AG04450 (cell line): Measurements from ENCODE around the gene CARD18. TPM values are rescaled to one million over a fixed set of nuclear protein-coding genes. Genes with fewer than 3 reads are reported as not detected.

Experiments used
- CTCF ChIA-PET: fragments of 300-600, 350-600 bp; formaldehyde crosslinking; extraction: SDS; loops from one replicate; lab custom pipeline; 2022; ENCODE audit warnings: antibody characterized with exemption, inconsistent platforms; lab: Charles Lee
- POLR2A ChIA-PET: fragments of 350-600 bp; formaldehyde crosslinking; extraction: SDS; loops from one replicate; lab custom pipeline; 2021; ENCODE audit warnings: antibody characterized with exemption, inconsistent platforms; lab: Yijun Ruan, JAX
- DNase-seq: peaks from one replicate; pipeline ENCODE4 v3.0.0-alpha.2; 2011; ENCODE audit warnings: low read depth, low spot score
- H3K27ac ChIP-seq: one replicate; pipeline ENCODE4 v1.5.1; 2012; ENCODE audit warnings: low read depth, low read length, control low read depth
- H3K27me3 ChIP-seq: one replicate; pipeline ENCODE4 v1.6.0; 2012; ENCODE audit warnings: low read length; ENCODE audit not compliant: control insufficient read depth, insufficient read depth
- H3K4me3 ChIP-seq: 2 replicates; pipeline ENCODE4 v1.5.1; 2011; ENCODE audit warnings: mild to moderate bottlenecking, low read depth, low read length, control low read depth
- H3K9me3 ChIP-seq: 2 replicates; pipeline ENCODE4 v1.5.1; 2012; ENCODE audit warnings: low read length; ENCODE audit not compliant: control insufficient read depth, insufficient read depth
- CTCF ChIP-seq: IDR thresholded peaks from 2 replicates; pipeline ENCODE4 v1.5.1; 2011; ENCODE audit warnings: low read depth, low read length, control low read depth, inconsistent platforms
- polyA plus RNA-seq: library from polyadenylated mRNA; depleted of rRNA; stranded (reverse); fragments of >200 nt; gene quantifications from 2 replicates; pipeline ENCODE4 v1.2.3, GENCODE V29; 2011

CARD18 gene
- polyA plus RNA-seq, 1 experiment: not detected

GRCh38 chr11:105153392-105153791 is 13.8 kb upstream of the CARD18 start:
- no peaks in the 10 kb centered on the region for H3K27me3 ChIP-seq
- POLR2A ChIA-PET: no interaction called here

DNA sequence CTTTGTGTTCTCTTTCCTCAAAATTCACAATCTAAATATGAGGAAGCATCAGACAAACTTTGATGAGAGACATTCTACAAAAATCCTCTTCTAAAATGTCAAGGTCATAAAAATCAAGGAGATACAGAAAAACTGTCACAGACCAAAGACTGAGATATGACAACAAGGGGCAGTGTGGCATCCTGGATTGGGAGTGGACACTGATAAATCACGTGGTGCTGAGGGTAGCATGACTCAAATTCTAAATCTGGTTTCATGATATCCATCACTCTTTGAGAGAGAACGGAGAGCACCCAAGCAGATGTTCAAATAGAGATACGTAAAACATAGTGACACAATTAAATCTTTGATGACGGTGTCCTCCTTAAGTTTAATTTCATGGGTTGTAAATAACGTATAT is 13.0 kb upstream of the CARD18 start:
- H3K9me3 ChIP-seq: no peaks in the 10 kb centered on the region
- TF ChIP-seq CTCF: no peak
- ChIA-PET CTCF (no interaction called here), POLR2A (no interaction called here)
- DNase-seq: no peak
- H3K27me3 ChIP-seq: no peaks in the 10 kb centered on the region
- no peak overlapping the region for H3K27ac ChIP-seq
- H3K4me3 ChIP-seq: no peak overlapping the region

More at GRCh38 chr11:105153392-105153791, 13.8 kb upstream of the CARD18 start:
- no peak for DNase-seq
- CTCF ChIA-PET: no interaction called here
- no peak for TF ChIP-seq CTCF
- Histone ChIP-seq H3K27ac (no peak overlapping the region), H3K9me3 (no peaks in the 10 kb centered on the region), H3K4me3 (no peak overlapping the region)

DNA sequence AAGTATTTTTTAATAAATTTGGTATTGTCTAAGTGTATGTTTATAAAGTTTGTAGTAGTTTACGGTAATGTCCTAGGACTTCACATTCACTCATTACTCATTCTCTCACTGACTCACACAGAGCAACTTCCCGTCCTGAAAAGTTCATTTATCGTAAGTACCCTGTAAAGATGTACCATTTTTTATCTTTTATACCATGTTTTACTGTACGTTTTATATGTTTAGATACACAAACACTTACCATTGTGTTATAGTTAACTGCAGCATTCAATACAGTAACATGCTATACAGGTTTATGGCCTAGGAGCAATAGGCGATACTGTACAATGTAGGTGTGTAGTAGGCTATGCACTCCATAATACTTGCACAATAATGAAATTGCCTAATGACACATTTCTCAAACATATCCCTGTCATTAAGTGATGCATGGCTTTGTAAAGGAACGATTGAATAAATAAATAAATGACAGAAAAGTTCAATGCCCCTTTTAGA is 12.5 kb upstream of the CARD18 start:
- Histone ChIP-seq H3K27me3 (no peaks in the 10 kb centered on the region), H3K4me3 (no peak overlapping the region), H3K27ac (no peak overlapping the region), H3K9me3 (no peaks in the 10 kb centered on the region)
- POLR2A ChIA-PET: no interaction called here
- no peak for TF ChIP-seq CTCF
- CTCF ChIA-PET: no interaction called here
- DNase-seq: no peak

GRCh38 chr11:105149477-105149876 is 9.9 kb upstream of the CARD18 start:
- no peak for TF ChIP-seq CTCF
- ChIA-PET CTCF (interaction anchor here (0.6 to 1.1 kb wide), 2 partner anchors 19 to 714 kb away, joined by 3 to 4 read pairs; no protein-coding TSS in a partner anchor), POLR2A (no interaction called here)
- Histone ChIP-seq H3K4me3 (no peak overlapping the region), H3K27ac (no peak overlapping the region), H3K27me3 (no peaks in the 10 kb centered on the region), H3K9me3 (no peaks in the 10 kb centered on the region)
- DNase-seq: no peak

DNA sequence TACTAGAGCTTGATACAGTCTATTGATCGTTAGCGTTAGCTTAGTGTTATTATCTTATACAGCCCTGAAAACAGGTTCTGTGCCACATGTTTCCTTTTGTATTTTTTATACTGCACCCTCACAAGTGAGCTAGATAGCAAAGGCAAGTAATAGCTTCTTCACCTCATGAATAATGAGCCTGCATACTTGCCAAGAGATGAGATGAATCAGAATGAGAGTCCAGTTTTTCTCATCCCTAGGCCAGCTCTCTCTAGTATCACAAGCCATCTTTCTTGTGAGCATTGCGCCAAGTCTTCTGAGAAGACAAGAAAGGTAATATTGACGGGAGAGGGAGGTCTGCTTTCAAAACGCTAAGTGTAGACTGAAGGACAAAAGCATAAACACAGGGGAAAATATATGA is 8.7 kb upstream of the CARD18 start:
- H3K9me3 ChIP-seq: no peaks in the 10 kb centered on the region
- ChIA-PET POLR2A (no interaction called here), CTCF (no interaction called here)

More for the DNA sequence above, 8.7 kb upstream of the CARD18 start:
- DNase-seq: no peak
- H3K27ac ChIP-seq: no peak overlapping the region
- no peak overlapping the region for H3K4me3 ChIP-seq
- H3K27me3 ChIP-seq: no peaks in the 10 kb centered on the region
- TF ChIP-seq CTCF: no peak
